K562 (cell line): ENCODE results near the gene CD151. TPM values are rescaled to one million over a fixed set of nuclear protein-coding genes. Genes with fewer than 3 reads are reported as not detected.

ENCODE experiments used
- ETS2 ChIP-seq: IDR thresholded peaks from 2 replicates; pipeline ENCODE4 v1.6.1; 2016; ENCODE audit warnings: borderline replicate concordance, missing genetic modification characterization, mild to moderate bottlenecking, moderate library complexity, missing compliant biosample characterization; ENCODE audit not compliant: poor library complexity, severe bottlenecking
- GTF2E2 ChIP-seq: fragments of 200-800 bp; sonication (Bioruptor generic); IDR thresholded peaks from 2 replicates; pipeline ENCODE4 v1.6.1; 2016; ENCODE audit warnings: missing genetic modification characterization, missing compliant biosample characterization
- HCFC1 ChIP-seq: IDR thresholded peaks from 2 replicates; pipeline ENCODE4 v1.6.1; 2012; ENCODE audit warnings: low read depth, low read length, improper control_type of control experiment
- HLTF ChIP-seq: fragments of 450-650 bp; IDR thresholded peaks from 2 replicates; pipeline ENCODE4 v1.6.1; 2016
- HMG20B ChIP-seq: fragments of 250-450 bp; sonication (Bioruptor Pico); IDR thresholded peaks from 2 replicates; pipeline ENCODE4 v1.5.0; 2021; ENCODE audit warnings: mild to moderate bottlenecking
- MBD2 ChIP-seq: sonication (generic); IDR thresholded peaks from 2 replicates; pipeline ENCODE4 v1.6.1; 2016; ENCODE audit warnings: low read depth, borderline replicate concordance
- NFE2L1 ChIP-seq: fragments of 450-650 bp; IDR thresholded peaks from 2 replicates; pipeline ENCODE4 v1.6.1; 2016; ENCODE audit warnings: missing genetic modification characterization, low read depth, mild to moderate bottlenecking, missing compliant biosample characterization, moderate library complexity, borderline replicate concordance
- NR2C2 ChIP-seq, 2 experiments: fragments of 200-800 bp in 1 of 2; sonication (Bioruptor generic) in 1 of 2; sonication (generic) in 1 of 2; formaldehyde crosslinking in 1 of 2; IDR thresholded peaks; 2 replicates each; pipeline versions ENCODE4 v1.6.1 to v1.8.0; 2016 to 2022; ENCODE audit warnings: mild to moderate bottlenecking in 1 of 2, missing compliant biosample characterization in 1 of 2, missing genetic modification characterization in 1 of 2, missing genetic modification reagents in 1 of 2
- SAFB ChIP-seq: fragments of 200-400 bp; formaldehyde crosslinking; IDR thresholded peaks from 2 replicates; pipeline ENCODE4 v1.6.1; 2017; ENCODE audit warnings: low read depth, low read length, borderline replicate concordance
- SMC3 ChIP-seq: conservative IDR thresholded peaks from 2 replicates; pipeline ENCODE4 v1.6.1; 2011; ENCODE audit warnings: low read depth, low read length, improper control_type of control experiment; ENCODE audit not compliant: insufficient read depth
- STAT5A ChIP-seq: IDR thresholded peaks from 2 replicates; pipeline ENCODE4 v1.6.1; 2012; ENCODE audit warnings: low read length, inconsistent platforms, borderline replicate concordance
- TRIM24 ChIP-seq, 2 experiments: fragments of 450-650 bp; IDR thresholded peaks; 2 replicates each; pipeline ENCODE4 v1.6.1; 2016
- ZFPM2 ChIP-seq: fragments of 250-450 bp; sonication (Bioruptor Pico); IDR thresholded peaks from 2 replicates; pipeline ENCODE4 v1.5.1; 2022; ENCODE audit warnings: mild to moderate bottlenecking
- ZKSCAN3 ChIP-seq: fragments of 250-450 bp; sonication (Bioruptor Pico); IDR thresholded peaks from 2 replicates; pipeline ENCODE4 v1.4.0; 2020
- ZNF134 ChIP-seq: fragments of 250-450 bp; sonication (Bioruptor Pico); conservative IDR thresholded peaks from 2 replicates; pipeline ENCODE4 v1.4.0; 2020
- ZNF143 ChIP-seq: sonication (generic); formaldehyde crosslinking; IDR thresholded peaks from 2 replicates; pipeline ENCODE4 v1.9.0; 2022; ENCODE audit warnings: mild to moderate bottlenecking, missing genetic modification reagents
- ZNF407 ChIP-seq: fragments of 450-650 bp; IDR thresholded peaks from 2 replicates; pipeline ENCODE4 v1.6.1; 2016; ENCODE audit warnings: low read depth
- ZNF444 ChIP-seq: fragments of 250-450 bp; sonication (Bioruptor Pico); IDR thresholded peaks from 2 replicates; pipeline ENCODE4 v1.4.0; 2020; ENCODE audit warnings: mild to moderate bottlenecking, moderate library complexity
- ZNF584 ChIP-seq: fragments of 200-800 bp; sonication (Bioruptor generic); IDR thresholded peaks from 2 replicates; pipeline ENCODE4 v1.6.1; 2016; ENCODE audit warnings: low read depth, mild to moderate bottlenecking, missing genetic modification characterization, missing compliant biosample characterization
- polyA plus RNA-seq, 8 experiments: library from polyadenylated mRNA; depleted of rRNA in 4 of 8; stranded (reverse) in 5 of 8; unstranded in 3 of 8; fragments of >200 nt; fragmentation: Nextera tagmentation in 2 of 8; fragmentation: Illumina TruSeq in 1 of 8; extraction: Ambion mirVana in 2 of 8; extraction: Trizol in 1 of 8; gene quantifications; 2 replicates each; pipeline versions ENCODE4 v1.2.1 to v1.2.3, GENCODE V29; 2011 to 2014; ENCODE audit warnings: inconsistent platforms in 1 of 8, missing spikeins in 1 of 8
- total RNA-seq, 7 experiments: library from RNA; depleted of rRNA in 6 of 7; stranded (reverse); fragments of >200 nt in 6 of 7; fragmentation: Illumina TruSeq in 2 of 7; extraction: Trizol in 2 of 7; gene quantifications; 2 replicates each; pipeline versions ENCODE4 v1.2.1 to v1.2.3, GENCODE V29; 2011 to 2021; ENCODE audit warnings: low replicate concordance in 1 of 7
- TF ChIP-seq, protein P1 (sequence below): sonication (generic); formaldehyde crosslinking; IDR thresholded peaks from 2 replicates; pipeline ENCODE4 v1.9.0; 2022; ENCODE audit warnings: mild to moderate bottlenecking, missing genetic modification reagents

CD151 gene
- total and polyA plus RNA-seq, 9 of the 15 experiments (the other 6 are each of a cell fraction or from before 2014, with no cell fraction given), result 2.3 to 187 (median 140) TPM

DNA sequence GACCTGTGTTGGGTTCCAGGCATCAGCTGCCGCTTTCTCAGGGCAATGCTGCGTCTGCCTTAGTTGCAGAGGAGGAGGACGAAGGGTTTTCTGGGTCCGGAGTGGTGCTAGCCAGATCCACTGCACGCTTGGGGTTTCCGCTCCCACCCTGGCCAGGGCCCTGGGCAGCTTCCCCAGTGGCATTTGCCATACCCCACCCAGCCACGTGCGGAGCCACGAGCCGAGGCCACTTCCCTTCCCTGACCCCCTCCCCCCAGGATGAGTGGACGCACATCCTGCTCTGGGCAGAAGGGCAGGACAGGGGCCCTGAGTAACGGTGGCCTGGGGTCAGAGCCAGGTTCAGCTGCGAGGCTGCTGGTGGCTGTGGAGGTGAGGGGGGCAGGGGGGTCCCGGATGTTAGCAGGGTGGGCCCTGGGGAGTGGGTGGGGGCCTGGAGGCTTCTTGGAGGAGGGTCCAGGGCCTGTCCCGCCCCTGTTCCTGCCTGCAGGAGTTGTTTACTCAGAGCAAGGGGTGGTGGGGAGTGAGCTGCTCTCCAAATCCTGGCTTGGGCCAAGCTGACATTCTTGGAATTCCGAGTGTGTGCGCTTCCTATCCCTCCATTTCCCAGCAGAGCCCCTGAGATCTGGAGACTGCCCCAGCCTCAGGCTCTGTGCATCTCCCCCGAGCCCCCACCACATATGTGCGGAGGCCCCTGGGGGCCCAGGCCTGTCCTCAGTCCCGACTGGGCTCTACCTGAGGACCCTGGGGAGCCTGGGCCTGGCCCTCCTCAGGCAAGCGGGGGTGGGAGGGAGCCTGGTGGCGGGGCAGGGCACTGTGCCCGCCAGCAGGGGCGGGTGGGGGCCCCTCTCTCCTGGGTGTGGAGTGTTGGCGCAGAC, 11.3 kb downstream of the CD151 start (continued):
- TF ChIP-seq ZNF143 (CRISPR knock-in tag) (no peak), MBD2 (no peak), ZKSCAN3 (CRISPR knock-in tag) (no peak), TRIM24 (IDR thresholded peaks at IDR 0.05) (no peak; a peak in 1 of 4 replicates), SMC3 (no peak), ZNF407 (no peak), ZNF134 (no peak), GTF2E2 (tag) (no peak), HCFC1 (no peak), HLTF (no peak), STAT5A (no peak), SAFB (no peak), NR2C2 (CRISPR knock-in tag; IDR thresholded peaks at IDR 0.05) (no peak), NR2C2 (tag; IDR thresholded peaks at IDR 0.05) (no peak), ZFPM2 (CRISPR knock-in tag) (no peak), ZNF444 (0 out of 2 replicates have a peak, but pooled peaks have one; percentile 56), HMG20B (no peak), ZNF584 (CRISPR knock-in tag) (no peak), NFE2L1 (tag) (no peak), ETS2 (tag) (no peak)
- TF ChIP-seq, protein P1, sequence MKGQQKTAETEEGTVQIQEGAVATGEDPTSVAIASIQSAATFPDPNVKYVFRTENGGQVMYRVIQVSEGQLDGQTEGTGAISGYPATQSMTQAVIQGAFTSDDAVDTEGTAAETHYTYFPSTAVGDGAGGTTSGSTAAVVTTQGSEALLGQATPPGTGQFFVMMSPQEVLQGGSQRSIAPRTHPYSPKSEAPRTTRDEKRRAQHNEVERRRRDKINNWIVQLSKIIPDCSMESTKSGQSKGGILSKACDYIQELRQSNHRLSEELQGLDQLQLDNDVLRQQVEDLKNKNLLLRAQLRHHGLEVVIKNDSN, result peak; percentile 51
